Cortex of kidney (tissue), 1 donor: ENCODE results near the gene OR4C16.

Source experiments
- DNase-seq: peaks from one replicate; lab custom pipeline; 2025; lab: John Stamatoyannopoulos, UW

The OR4C16 gene, protein sequence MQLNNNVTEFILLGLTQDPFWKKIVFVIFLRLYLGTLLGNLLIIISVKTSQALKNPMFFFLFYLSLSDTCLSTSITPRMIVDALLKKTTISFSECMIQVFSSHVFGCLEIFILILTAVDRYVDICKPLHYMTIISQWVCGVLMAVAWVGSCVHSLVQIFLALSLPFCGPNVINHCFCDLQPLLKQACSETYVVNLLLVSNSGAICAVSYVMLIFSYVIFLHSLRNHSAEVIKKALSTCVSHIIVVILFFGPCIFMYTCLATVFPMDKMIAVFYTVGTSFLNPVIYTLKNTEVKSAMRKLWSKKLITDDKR

DNA sequence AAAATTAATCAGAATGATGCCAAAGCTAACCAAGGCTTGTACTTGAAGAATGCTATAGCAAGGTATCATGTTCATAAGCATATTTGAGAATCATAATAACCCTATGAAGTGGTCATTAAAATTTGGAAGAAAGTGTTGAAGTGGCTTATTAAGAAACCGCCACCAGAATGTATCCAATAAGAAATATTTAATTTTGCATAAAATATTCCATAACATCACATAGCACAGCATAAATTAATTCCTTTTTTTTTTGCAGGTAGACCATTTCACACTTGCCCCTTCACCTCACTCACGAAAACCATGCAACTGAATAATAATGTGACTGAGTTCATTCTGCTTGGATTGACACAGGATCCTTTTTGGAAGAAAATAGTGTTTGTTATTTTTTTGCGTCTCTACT lies at the start of gene OR4C16:
Gene OR4C16 (plus strand): TSS at position 301 of the 400 bp plus-strand sequence. CDS start 0 bp downstream, at position 301.
- no peak for DNase-seq

DNA sequence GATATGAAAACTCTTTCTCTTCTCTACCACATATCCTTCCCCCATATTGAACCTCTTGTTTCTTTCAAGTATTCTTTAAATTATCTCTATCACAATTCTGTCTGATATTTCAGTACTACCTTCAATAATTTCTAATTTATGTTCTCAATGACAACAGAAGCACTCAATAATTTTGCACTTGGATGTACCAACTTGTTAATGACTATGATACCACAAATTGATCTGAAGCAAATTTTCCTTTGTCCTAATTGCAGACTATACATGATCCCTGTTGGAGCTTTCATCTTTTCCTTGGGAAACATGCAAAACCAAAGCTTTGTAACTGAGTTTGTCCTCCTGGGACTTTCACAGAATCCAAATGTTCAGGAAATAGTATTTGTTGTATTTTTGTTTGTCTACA lies 17.8 kb upstream of the OR4C16 start, which contains the start of gene OR4C15:
Gene OR4C15 (plus strand): TSS at position 301 of the 400 bp plus-strand sequence. CDS start 0 bp downstream, at position 301.
- no peak for DNase-seq

DNA sequence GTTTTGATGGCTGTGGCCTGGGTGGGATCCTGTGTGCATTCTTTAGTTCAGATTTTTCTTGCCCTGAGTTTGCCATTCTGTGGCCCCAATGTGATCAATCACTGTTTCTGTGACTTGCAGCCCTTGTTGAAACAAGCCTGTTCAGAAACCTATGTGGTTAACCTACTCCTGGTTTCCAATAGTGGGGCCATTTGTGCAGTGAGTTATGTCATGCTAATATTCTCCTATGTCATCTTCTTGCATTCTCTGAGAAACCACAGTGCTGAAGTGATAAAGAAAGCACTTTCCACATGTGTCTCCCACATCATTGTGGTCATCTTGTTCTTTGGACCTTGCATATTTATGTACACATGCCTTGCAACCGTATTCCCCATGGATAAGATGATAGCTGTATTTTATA lies 620 bp downstream of the OR4C16 start:
- no peak for DNase-seq

DNA sequence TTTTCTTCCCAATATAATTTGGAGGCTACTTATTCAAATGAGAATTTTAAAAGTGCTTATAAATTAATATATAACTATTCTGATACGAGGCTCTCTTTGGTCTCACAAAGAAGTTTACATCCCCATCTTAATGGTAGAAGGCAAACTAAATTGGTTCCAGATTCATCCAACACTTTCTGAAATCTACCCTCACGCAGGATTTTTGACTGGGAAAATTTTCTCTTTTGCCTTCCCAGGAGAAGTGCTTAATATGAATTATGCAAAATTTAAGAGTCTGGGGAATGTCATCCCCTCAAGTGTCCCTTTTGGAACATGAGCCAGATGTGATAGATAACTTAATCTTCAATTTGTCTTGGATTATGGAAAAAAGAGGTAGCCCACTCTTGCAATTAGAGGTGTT lies 35.6 kb downstream of the OR4C16 start, which contains the start of gene OR4C11:
Gene OR4C11 (minus strand): TSS at position 101 of the 400 bp plus-strand sequence. CDS start 3,272 bp downstream, outside the sequence.
- DNase-seq, result no peak
